C4-2B (cell line): ENCODE measurements around the gene PIK3AP1.

Experiments used
- ZFX ChIP-seq: fragments of 450-650 bp; IDR thresholded peaks from 2 replicates; pipeline ENCODE4 v1.6.1; 2017
- TF ChIP-seq, protein P1 (sequence below): fragments of 450-650 bp; conservative IDR thresholded peaks from 2 replicates; pipeline ENCODE4 v1.5.1; 2017; ENCODE audit warnings: mild to moderate bottlenecking

DNA sequence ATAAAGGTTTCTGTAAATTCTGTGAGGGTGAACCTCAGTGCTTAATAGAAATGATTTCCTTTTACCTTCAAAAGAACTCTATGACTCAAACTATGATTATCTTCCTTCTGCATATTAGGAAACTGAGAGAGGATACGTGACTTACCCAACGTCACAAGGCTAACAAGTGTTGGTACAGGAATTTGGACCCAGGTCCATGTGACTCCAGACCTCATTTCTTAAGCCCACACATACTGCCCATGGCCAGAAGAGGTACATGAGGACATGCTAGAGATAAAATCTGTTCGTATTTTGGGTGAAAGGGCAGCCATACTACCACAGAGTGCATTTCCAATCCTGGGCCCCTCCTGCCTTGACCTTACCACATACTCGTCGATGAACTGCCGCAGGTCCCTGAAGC is 72.0 kb downstream of the PIK3AP1 start:
- TF ChIP-seq, protein P1, sequence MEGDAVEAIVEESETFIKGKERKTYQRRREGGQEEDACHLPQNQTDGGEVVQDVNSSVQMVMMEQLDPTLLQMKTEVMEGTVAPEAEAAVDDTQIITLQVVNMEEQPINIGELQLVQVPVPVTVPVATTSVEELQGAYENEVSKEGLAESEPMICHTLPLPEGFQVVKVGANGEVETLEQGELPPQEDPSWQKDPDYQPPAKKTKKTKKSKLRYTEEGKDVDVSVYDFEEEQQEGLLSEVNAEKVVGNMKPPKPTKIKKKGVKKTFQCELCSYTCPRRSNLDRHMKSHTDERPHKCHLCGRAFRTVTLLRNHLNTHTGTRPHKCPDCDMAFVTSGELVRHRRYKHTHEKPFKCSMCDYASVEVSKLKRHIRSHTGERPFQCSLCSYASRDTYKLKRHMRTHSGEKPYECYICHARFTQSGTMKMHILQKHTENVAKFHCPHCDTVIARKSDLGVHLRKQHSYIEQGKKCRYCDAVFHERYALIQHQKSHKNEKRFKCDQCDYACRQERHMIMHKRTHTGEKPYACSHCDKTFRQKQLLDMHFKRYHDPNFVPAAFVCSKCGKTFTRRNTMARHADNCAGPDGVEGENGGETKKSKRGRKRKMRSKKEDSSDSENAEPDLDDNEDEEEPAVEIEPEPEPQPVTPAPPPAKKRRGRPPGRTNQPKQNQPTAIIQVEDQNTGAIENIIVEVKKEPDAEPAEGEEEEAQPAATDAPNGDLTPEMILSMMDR: no peak
- TF ChIP-seq ZFX: no peak
